HepG2 (cell line): ENCODE measurements around the gene CPM.

Source experiments
- EED ChIP-seq: sonication (generic); formaldehyde crosslinking; IDR thresholded peaks from 2 replicates; pipeline ENCODE4 v1.5.0; 2020; ENCODE audit warnings: mild to moderate bottlenecking, missing genetic modification reagents
- ELF3 ChIP-seq: IDR thresholded peaks from 2 replicates; pipeline ENCODE4 v1.6.1; 2016; ENCODE audit warnings: missing genetic modification reagents, missing compliant biosample characterization
- ESRRA ChIP-seq: sonication (generic); formaldehyde crosslinking; IDR thresholded peaks from 2 replicates; pipeline ENCODE4 v1.5.1; 2020; ENCODE audit warnings: mild to moderate bottlenecking, low read depth, missing genetic modification reagents
- GABPA ChIP-seq, 2 experiments: IDR thresholded peaks; 2 replicates each; pipeline ENCODE4 v1.6.1; 2011 to 2016; ENCODE audit warnings: low read depth in 2 of 2, low read length in 1 of 2, missing biosample characterization in 1 of 2, missing genetic modification characterization in 1 of 2
- HMGXB4 ChIP-seq, 2 experiments: sonication (generic) in 1 of 2; formaldehyde crosslinking in 1 of 2; IDR thresholded peaks; 2 replicates each; pipeline versions ENCODE4 v1.4.0 to v1.6.1; 2018 to 2020; ENCODE audit warnings: missing genetic modification reagents in 2 of 2, borderline replicate concordance in 1 of 2, low read depth in 1 of 2, mild to moderate bottlenecking in 1 of 2, missing biosample characterization in 1 of 2
- KLF9 ChIP-seq: IDR thresholded peaks from 2 replicates; pipeline ENCODE4 v1.6.1; 2016; ENCODE audit warnings: low read depth
- ZBTB38 ChIP-seq: sonication (generic); formaldehyde crosslinking; IDR thresholded peaks from 2 replicates; pipeline ENCODE4 v1.5.1; 2020; ENCODE audit warnings: mild to moderate bottlenecking, missing genetic modification reagents
- ZNF674 ChIP-seq: sonication (generic); formaldehyde crosslinking; IDR thresholded peaks from 2 replicates; pipeline ENCODE4 v1.5.0; 2020; ENCODE audit warnings: low read depth, mild to moderate bottlenecking, missing genetic modification reagents
- ZSCAN29 ChIP-seq: sonication (generic); formaldehyde crosslinking; conservative IDR thresholded peaks from 2 replicates; pipeline ENCODE4 v1.4.0; 2020; ENCODE audit warnings: mild to moderate bottlenecking, missing genetic modification reagents
- TF ChIP-seq, protein P1 (sequence below): sonication (generic); formaldehyde crosslinking; IDR thresholded peaks from 2 replicates; pipeline ENCODE4 v1.5.1; 2020; ENCODE audit warnings: missing genetic modification reagents, mild to moderate bottlenecking, borderline replicate concordance
- TF ChIP-seq, protein P2 (sequence below): sonication (generic); formaldehyde crosslinking; IDR thresholded peaks from 2 replicates; pipeline ENCODE4 v1.4.0; 2020; ENCODE audit warnings: missing genetic modification reagents

DNA sequence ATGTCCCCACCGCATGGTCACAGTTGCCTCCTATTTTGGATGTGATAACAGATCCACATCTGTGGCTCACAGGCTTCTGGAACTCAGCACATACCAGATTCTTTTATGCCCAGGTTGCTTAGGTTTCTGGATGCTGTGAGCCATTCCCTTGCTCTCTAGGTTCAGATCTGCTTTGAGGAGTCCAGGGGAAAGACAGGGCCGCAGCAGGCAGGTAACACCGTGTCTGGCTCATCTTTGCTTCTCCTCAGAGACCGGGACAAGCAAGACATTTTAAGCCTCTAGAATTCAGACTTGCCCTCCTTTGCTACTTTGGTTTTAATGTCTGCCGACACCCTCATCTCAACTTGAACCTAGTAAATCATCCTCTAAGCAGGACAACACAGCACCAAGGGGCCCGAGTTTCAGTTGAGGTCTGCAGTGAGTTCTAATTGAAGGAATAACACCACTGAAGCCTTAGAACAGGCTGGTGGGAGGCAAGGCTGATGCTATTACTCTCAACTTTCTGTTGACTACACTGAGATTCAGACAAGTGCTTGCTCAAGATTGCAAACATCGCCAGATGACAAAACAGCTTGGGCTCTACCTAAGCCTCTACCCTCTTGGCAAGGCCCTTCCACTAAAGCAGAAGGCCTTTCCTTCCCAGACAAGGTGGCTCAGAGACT, 69.7 kb downstream of the CPM start:
- TF ChIP-seq ZNF674 (no peak), KLF9 (no peak), ZBTB38 (CRISPR knock-in tag) (no peak), ZSCAN29 (CRISPR knock-in tag) (no peak), ESRRA (CRISPR knock-in tag) (no peak), HMGXB4 (CRISPR knock-in tag; IDR thresholded peaks at IDR 0.05; ENCODE audit: borderline replicate concordance in 1 of 2, low read depth in 1 of 2) (no peak), GABPA (IDR thresholded peaks at IDR 0.05; ENCODE audit: low read depth, low read length) (no peak), GABPA (CRISPR knock-in tag; IDR thresholded peaks at IDR 0.05; ENCODE audit: low read depth) (no peak), EED (CRISPR knock-in tag) (no peak), ELF3 (CRISPR knock-in tag) (no peak)
- TF ChIP-seq, protein P1, sequence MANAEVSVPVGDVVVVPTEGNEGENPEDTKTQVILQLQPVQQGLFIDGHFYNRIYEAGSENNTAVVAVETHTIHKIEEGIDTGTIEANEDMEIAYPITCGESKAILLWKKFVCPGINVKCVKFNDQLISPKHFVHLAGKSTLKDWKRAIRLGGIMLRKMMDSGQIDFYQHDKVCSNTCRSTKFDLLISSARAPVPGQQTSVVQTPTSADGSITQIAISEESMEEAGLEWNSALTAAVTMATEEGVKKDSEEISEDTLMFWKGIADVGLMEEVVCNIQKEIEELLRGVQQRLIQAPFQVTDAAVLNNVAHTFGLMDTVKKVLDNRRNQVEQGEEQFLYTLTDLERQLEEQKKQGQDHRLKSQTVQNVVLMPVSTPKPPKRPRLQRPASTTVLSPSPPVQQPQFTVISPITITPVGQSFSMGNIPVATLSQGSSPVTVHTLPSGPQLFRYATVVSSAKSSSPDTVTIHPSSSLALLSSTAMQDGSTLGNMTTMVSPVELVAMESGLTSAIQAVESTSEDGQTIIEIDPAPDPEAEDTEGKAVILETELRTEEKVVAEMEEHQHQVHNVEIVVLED (CRISPR knock-in tag) = no peak
- TF ChIP-seq, protein P2, sequence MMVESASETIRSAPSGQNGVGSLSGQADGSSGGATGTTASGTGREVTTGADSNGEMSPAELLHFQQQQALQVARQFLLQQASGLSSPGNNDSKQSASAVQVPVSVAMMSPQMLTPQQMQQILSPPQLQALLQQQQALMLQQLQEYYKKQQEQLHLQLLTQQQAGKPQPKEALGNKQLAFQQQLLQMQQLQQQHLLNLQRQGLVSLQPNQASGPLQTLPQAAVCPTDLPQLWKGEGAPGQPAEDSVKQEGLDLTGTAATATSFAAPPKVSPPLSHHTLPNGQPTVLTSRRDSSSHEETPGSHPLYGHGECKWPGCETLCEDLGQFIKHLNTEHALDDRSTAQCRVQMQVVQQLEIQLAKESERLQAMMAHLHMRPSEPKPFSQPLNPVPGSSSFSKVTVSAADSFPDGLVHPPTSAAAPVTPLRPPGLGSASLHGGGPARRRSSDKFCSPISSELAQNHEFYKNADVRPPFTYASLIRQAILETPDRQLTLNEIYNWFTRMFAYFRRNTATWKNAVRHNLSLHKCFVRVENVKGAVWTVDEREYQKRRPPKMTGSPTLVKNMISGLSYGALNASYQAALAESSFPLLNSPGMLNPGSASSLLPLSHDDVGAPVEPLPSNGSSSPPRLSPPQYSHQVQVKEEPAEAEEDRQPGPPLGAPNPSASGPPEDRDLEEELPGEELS = no peak
